Esophagus muscularis mucosa (tissue), 4 donors: ENCODE results near the gene MYCN.

Experiments
- CTCF ChIP-seq, 3 experiments: fragments of 200-600 bp in 2 of 3; fragments of 450-650 bp in 1 of 3; sonication (generic) in 2 of 3; IDR thresholded peaks; one replicate each; pipeline ENCODE4 v1.5.1; 2017 to 2019; ENCODE audit warnings: antibody characterized with exemption in 3 of 3, mild to moderate bottlenecking in 2 of 3, moderate library complexity in 1 of 3
- EP300 ChIP-seq: sonication (generic); formaldehyde crosslinking; IDR thresholded peaks from one replicate; pipeline ENCODE4 v1.6.1; 2017; ENCODE audit warnings: antibody characterized with exemption
- POLR2A ChIP-seq: fragments of 450-650 bp; IDR thresholded peaks from one replicate; pipeline ENCODE4 v1.6.1; 2017; ENCODE audit warnings: antibody characterized with exemption, moderate library complexity, mild to moderate bottlenecking, low read depth
- POLR2AphosphoS5 ChIP-seq, 2 donors: sonication (generic); formaldehyde crosslinking; IDR thresholded peaks; one replicate each; pipeline ENCODE4 v1.6.1; 2017; ENCODE audit warnings: antibody characterized with exemption in 2 of 2

- TF ChIP-seq POLR2A (no peak), CTCF (IDR thresholded peaks at IDR 0.05) (no peak), POLR2AphosphoS5 (IDR thresholded peaks at IDR 0.05) (no peak), EP300 (no peak)
Measured at GRCh38 chr2:15953891-15954680, 13.7 kb downstream of the MYCN start.
